Heart right ventricle (tissue), 16 donors: ENCODE results near the gene LAD1. TPM values are rescaled to one million over a fixed set of nuclear protein-coding genes. Genes with fewer than 3 reads are reported as not detected.

Experiments
- ATAC-seq, 8 donors: fragments of 200-7000 bp; cut with Tn5 transposase; one replicate each; pipeline ENCODE4 v1.9.1; 2020; ENCODE audit warnings: mild to moderate bottlenecking in 8 of 8, moderate library complexity in 8 of 8, moderate number of reproducible peaks in 1 of 8
- DNase-seq, 2 donors: peaks; one replicate each; pipeline ENCODE4 v3.0.0-alpha.2; 2020
- H3K27ac ChIP-seq, 10 donors: fragments of 200-600 bp; sonication (generic) in 2 of 10; one replicate each; pipeline versions ENCODE4 v1.5.0 to v1.8.0; 2020 to 2022; ENCODE audit warnings: mild to moderate bottlenecking in 3 of 10
- H3K27me3 ChIP-seq, 7 donors: fragments of 200-600 bp; one replicate each; pipeline ENCODE4 v1.8.0; 2021 to 2022; ENCODE audit warnings: mild to moderate bottlenecking in 2 of 7
- H3K36me3 ChIP-seq, 9 donors: fragments of 200-600 bp; sonication (generic) in 1 of 9; one replicate each; pipeline versions ENCODE4 v1.5.0 to v1.8.0; 2020 to 2022; ENCODE audit warnings: mild to moderate bottlenecking in 2 of 9
- H3K4me1 ChIP-seq, 9 donors: fragments of 200-600 bp; sonication (generic) in 1 of 9; one replicate each; pipeline versions ENCODE4 v1.5.0 to v1.8.0; 2020 to 2022; ENCODE audit warnings: mild to moderate bottlenecking in 4 of 9
- H3K4me3 ChIP-seq, 10 donors: fragments of 200-600 bp; sonication (generic) in 2 of 10; one replicate each; pipeline versions ENCODE4 v1.5.0 to v1.8.0; 2020 to 2022; ENCODE audit warnings: mild to moderate bottlenecking in 7 of 10, moderate library complexity in 2 of 10
- H3K9me3 ChIP-seq, 11 donors: fragments of 200-600 bp in 10 of 11; sonication (generic) in 2 of 11; one replicate each; pipeline versions ENCODE4 v1.5.0 to v1.8.0; 2013 to 2022; ENCODE audit warnings: mild to moderate bottlenecking in 2 of 11, control low read depth in 1 of 11, moderate library complexity in 1 of 11
- CTCF ChIP-seq, 9 donors: fragments of 200-600 bp; sonication (generic) in 2 of 9; IDR thresholded peaks; one replicate each; pipeline versions ENCODE4 v1.5.0 to v1.8.0; 2021 to 2022; ENCODE audit warnings: antibody characterized with exemption in 9 of 9, mild to moderate bottlenecking in 5 of 9, moderate library complexity in 1 of 9
- WGBS, 2 donors: extraction: QIAGEN DNeasy Blood & Tissue Kit; methylation state at CpG; one replicate each; pipeline ENCODE4 v1.1.7; 2013; ENCODE audit warnings: inconsistent platforms in 1 of 2; 5-methylcytosine and 5-hydroxymethylcytosine counted together
- intact Hi-C, 10 donors: fragments of 100-400 bp; cut with DNase I; formaldehyde crosslinking; loops; one replicate each; pipeline versions ENCODE4 v1.11.1 to v1.14.2; 2022
- polyA plus RNA-seq, 2 donors: library from polyadenylated mRNA; stranded (reverse); fragments of 200-250 nt; gene quantifications; one replicate each; pipeline ENCODE4 v1.2.3, GENCODE V29; 2013
- total RNA-seq, 10 donors: library from RNA; stranded (reverse); fragmentation: NEBNext Ultra II Directional in 3 of 10; extraction: Animal tissue kit (Norgen Biotek cat#: 25700) in 3 of 10; gene quantifications; one replicate each; pipeline versions ENCODE4 v1.2.1 to v1.2.4, GENCODE V29; 2021 to 2023
- donor health status: Arrhythmogenic right ventricular cardiomyopathy.
- donor health status: ischemic (EF 13 %, LVEDD 7.1; RV severe dilation, severe dysfunction).
- donor health status: healthy with polysubstance abuse.
- donor health status: DM: no; HTN: yes; CAD: no.
- donor health status: DM: no; HTN: no; CAD: no.
- donor health status: ischemic (EF 25% LVEDD 6.9; RV normal size, moderate dysfunction).
- donor health status: ischemic (EF 25% LVEDD 5.7; RV mildly dilated, moderate dysfunction).
- donor health status: healthy.
- donor health status: DM: yes; HTN: yes; CAD: no.
- donor health status: Ischemic cardiomyopathy.
- donor health status: ischemic (EF 35%, LVEDD 5.7; RV mildly dilated, moderate dysfunction).
- donor health status: nonischemic (EF 11% LVEDD 7.7; RV severe dilation, severe dysfunction).
- donor health status: DM: yes; HTN: yes; CAD: no.
- donor health status: PGD.
- donor health status: ischemic (EF 29% LVEDD 5.4; RV normal size, mild dysfunction).
- donor health status: nonischemic (EF 23%, LVEDD 6.1; RV moderate dilation, normal function).

LAD1 gene
- total and polyA plus RNA-seq, 12 donors: 0.85 to 42.2 (median 2.9) TPM

GRCh38 chr1:201394591-201394990 lies 4.5 kb downstream of the LAD1 start:
- no peak overlapping the region for H3K27ac ChIP-seq
- no peak for ATAC-seq
- H3K4me1 ChIP-seq: peaks cover 0 to 42% (median 8%) of the 10 kb centered on the region in 9 donors
- intact Hi-C loops: no loop called here
- H3K36me3 ChIP-seq: no peaks in the 10 kb centered on the region
- no peak for TF ChIP-seq CTCF (IDR thresholded peaks at IDR 0.05)
- H3K4me3 ChIP-seq: no peak overlapping the region
- H3K9me3 ChIP-seq: no peaks in the 10 kb centered on the region
- WGBS, 2 donors: 82 to 84% methylated on average over 3 of the region's 3 CpGs
- peaks cover 0 to 22% (median 15%) of the 10 kb centered on the region in 7 donors for H3K27me3 ChIP-seq
- DNase-seq: no peak

GRCh38 chr1:201393076-201393475 lies 6.0 kb downstream of the LAD1 start:
- intact Hi-C loops: no loop called here
- H3K4me3 ChIP-seq: no peak overlapping the region
- 62 to 78% methylated on average over 3 of the region's 3 CpGs for WGBS, 2 donors

GRCh38 chr1:201391651-201392511 lies 7.2 kb downstream of the LAD1 start:
- Histone ChIP-seq H3K27me3 (no peaks in the 10 kb centered on the region), H3K27ac (no peak overlapping the region), H3K4me1 (peaks cover 0 to 26% (median 0%) of the 10 kb centered on the region in 9 donors), H3K9me3 (no peaks in the 10 kb centered on the region), H3K36me3 (no peaks in the 10 kb centered on the region), H3K4me3 (no peak overlapping the region)
- 74% methylated on average over 9 of the region's 9 CpGs for WGBS, 2 donors
- intact Hi-C loops: no loop called here
- TF ChIP-seq CTCF (IDR thresholded peaks at IDR 0.05): no peak
- DNase-seq (no peak), ATAC-seq (peak in 1 of 8 donors; percentile 48)

More at GRCh38 chr1:201393076-201393475, 6.0 kb downstream of the LAD1 start:
- DNase-seq (no peak), ATAC-seq (no peak)
- no peak overlapping the region for H3K27ac ChIP-seq
- H3K36me3 ChIP-seq: no peaks in the 10 kb centered on the region
- H3K27me3 ChIP-seq: peaks cover 0 to 7% (median under 1%) of the 10 kb centered on the region in 7 donors
- H3K4me1 ChIP-seq: peaks cover 0 to 32% (median 0%) of the 10 kb centered on the region in 9 donors
- no peaks in the 10 kb centered on the region for H3K9me3 ChIP-seq
- no peak for TF ChIP-seq CTCF (IDR thresholded peaks at IDR 0.05)

- H3K4me1 ChIP-seq: peaks cover 0 to 20% (median 0%) of the 10 kb centered on the region in 9 donors
- no peaks in the 10 kb centered on the region for H3K9me3 ChIP-seq
- WGBS, 2 donors: 93 to 96% methylated on average over 1 of the region's 1 CpG
- intact Hi-C loops: no loop called here
- TF ChIP-seq CTCF (IDR thresholded peaks at IDR 0.05): no peak
- no peak for ATAC-seq
- no peak overlapping the region for H3K4me3 ChIP-seq
- H3K36me3 ChIP-seq: no peaks in the 10 kb centered on the region
- DNase-seq: no peak
- H3K27me3 ChIP-seq: no peaks in the 10 kb centered on the region
- H3K27ac ChIP-seq: no peak overlapping the region
Measured at GRCh38 chr1:201391225-201391624, 7.9 kb downstream of the LAD1 start.
